Tibial artery (tissue), 4 donors: ENCODE measurements around the gene FXYD1.
"Not testable (repeated sequence)": the region's sequence is repeated elsewhere in the genome, so short reads cannot be mapped to it uniquely, and the experiment has no call there.

Source experiments
- DNase-seq, 2 donors: peaks; one replicate each; pipeline ENCODE4 v3.0.0-alpha.2; 2019
- H3K27ac ChIP-seq, 2 donors: fragments of 200-600 bp; sonication (generic) in 1 of 2; 1 replicate in 1 of 2; 2 replicates in 1 of 2; pipeline ENCODE4 v1.5.1; 2018 to 2019; ENCODE audit warnings: mild to moderate bottlenecking in 1 of 2
- H3K27me3 ChIP-seq, 2 donors: fragments of 200-600 bp; sonication (generic) in 1 of 2; one replicate each; pipeline versions ENCODE4 v1.5.1 to v1.6.0; 2016 to 2019
- H3K36me3 ChIP-seq, 3 donors: fragments of 200-600 bp; sonication (generic) in 2 of 3; one replicate each; pipeline ENCODE4 v1.5.1; 2016 to 2019; ENCODE audit warnings: mild to moderate bottlenecking in 2 of 3
- H3K4me1 ChIP-seq, 4 donors: fragments of 200-600 bp; sonication (generic) in 2 of 4; 1 replicate in 3 of 4; 2 replicates in 1 of 4; pipeline ENCODE4 v1.5.1; 2016 to 2019
- H3K4me3 ChIP-seq, 2 donors: fragments of 200-600 bp; sonication (generic) in 1 of 2; 1 replicate in 1 of 2; 2 replicates in 1 of 2; pipeline ENCODE4 v1.5.1; 2018 to 2019; ENCODE audit warnings: mild to moderate bottlenecking in 2 of 2
- H3K9me3 ChIP-seq, 3 donors: fragments of 200-600 bp; sonication (generic) in 1 of 3; one replicate each; pipeline ENCODE4 v1.5.1; 2016 to 2019
- CTCF ChIP-seq, 2 experiments: fragments of 200-600 bp in 1 of 2; fragments of 450-650 bp in 1 of 2; IDR thresholded peaks; one replicate each; pipeline ENCODE4 v1.5.1; 2017 to 2019; ENCODE audit warnings: antibody characterized with exemption in 2 of 2, mild to moderate bottlenecking in 1 of 2, moderate library complexity in 1 of 2
- intact Hi-C: fragments of 100-400 bp; cut with DNase I; formaldehyde crosslinking; loops from one replicate; pipeline ENCODE4 v1.15.0; 2023; ENCODE audit warnings: low total_unique reads

The FXYD1 gene

DNA sequence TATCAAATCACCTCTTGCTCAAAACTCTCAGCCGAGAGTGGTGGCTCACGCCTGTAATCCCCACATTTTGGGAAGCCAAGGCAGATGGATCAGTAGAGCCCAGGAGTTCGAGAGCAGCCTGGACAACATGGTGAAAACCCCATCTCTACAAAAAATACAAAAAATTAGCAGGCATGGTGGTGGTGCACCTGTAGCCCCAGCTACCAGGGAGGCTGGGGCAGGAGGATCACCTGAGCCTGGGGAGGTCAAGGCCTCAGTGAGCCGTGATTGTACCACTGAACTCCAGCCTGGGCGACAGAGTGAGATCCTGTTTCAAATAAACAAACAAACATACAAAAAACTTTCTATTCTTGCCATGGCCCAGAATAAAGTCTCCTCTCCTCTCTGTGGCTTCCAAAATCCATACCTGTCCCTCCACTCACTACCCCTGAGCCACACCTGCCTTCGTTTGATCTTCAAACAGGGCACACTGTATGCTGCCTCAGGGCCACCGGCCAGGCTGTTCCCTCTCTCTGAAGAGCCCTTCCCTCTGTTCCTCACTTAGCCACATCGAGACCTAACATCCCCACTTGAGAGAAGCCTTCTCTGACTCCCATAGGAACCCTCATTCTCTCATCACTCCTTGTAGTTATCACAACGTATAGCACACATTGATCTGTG, 10.1 kb upstream of the FXYD1 start:
- Histone ChIP-seq H3K27me3 (no peaks in the 10 kb centered on the region), H3K4me1 (peaks cover under 1 to 35% (median 22%) of the 10 kb centered on the region in 4 donors), H3K36me3 (no peaks in the 10 kb centered on the region), H3K9me3 (no peaks in the 10 kb centered on the region), H3K27ac (no peak overlapping the region), H3K4me3 (no peak overlapping the region)
- intact Hi-C loops: loop anchor here (10.0 kb wide), 1 partner anchor 586 kb away; the partner anchor contains the start of gene KMT2B
- TF ChIP-seq CTCF (IDR thresholded peaks at IDR 0.05): no peak
- DNase-seq: no peak

GRCh38 chr19:35129724-35130274, 8.8 kb upstream of the FXYD1 start:
- DNase-seq, H3K27me3 ChIP-seq, H3K27ac ChIP-seq, H3K4me3 ChIP-seq, H3K36me3 ChIP-seq, H3K9me3 ChIP-seq: not testable (repeated sequence)
- intact Hi-C loops: loop anchor here (10.0 kb wide), 1 partner anchor 585 kb away; the partner anchor contains the start of gene KMT2B
- peaks cover 0 to 35% (median 22%) of the 10 kb centered on the region in 4 donors for H3K4me1 ChIP-seq

DNA sequence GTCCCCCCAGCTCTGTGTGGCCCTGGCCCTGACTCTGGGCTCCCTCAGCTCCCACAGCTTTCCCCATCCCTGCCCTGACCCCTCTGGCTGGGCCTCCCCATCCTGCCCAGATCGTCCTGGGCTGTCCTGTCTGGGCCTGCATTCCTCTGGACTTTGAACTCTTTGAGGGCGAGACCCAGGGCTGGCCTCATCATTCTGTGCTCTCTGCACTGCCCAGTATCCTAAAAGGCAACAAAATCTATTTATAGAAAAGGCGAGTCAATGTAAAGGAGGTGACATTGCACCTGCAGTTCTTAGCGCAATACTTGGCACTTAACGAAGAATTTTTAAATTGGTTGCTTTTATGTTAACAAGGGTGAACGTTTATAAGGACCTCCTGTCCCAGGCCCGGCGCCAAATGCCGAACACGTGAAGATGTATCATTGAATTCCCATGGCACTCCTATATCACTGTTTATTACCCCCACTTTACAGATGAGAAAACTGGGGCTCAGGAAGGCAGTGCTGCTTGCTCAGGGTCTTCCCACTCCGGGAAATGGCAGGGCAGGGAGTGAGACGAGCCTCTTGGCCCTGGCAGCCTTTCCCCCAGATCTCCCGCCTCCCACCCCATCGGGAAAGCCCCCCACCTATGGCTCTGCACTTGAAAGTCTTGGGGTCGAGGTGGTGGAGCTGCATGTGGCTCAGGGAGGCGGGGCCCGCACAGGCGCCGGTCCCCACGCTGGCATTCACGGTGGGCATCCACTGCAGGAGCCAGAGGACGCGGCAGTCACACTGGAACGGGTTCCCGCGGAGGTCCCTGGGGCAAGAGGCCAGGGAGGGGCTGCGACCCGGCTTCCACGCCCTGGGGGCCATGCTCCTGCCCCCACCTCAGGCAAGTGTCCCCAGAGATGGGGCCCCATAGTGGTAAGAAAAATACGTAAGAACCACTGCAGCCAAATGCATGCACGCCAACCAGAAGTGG, 7.6 kb upstream of the FXYD1 start:
- H3K36me3 ChIP-seq: no peaks in the 10 kb centered on the region
- no peak overlapping the region for H3K4me3 ChIP-seq
- H3K27ac ChIP-seq: no peak overlapping the region
- H3K9me3 ChIP-seq: no peaks in the 10 kb centered on the region
- no peak for DNase-seq
- TF ChIP-seq CTCF (IDR thresholded peaks at IDR 0.05): no peak
- no peaks in the 10 kb centered on the region for H3K27me3 ChIP-seq
- H3K4me1 ChIP-seq: peaks cover 0 to 33% (median 24%) of the 10 kb centered on the region in 4 donors
- intact Hi-C loops: no loop called here

DNA sequence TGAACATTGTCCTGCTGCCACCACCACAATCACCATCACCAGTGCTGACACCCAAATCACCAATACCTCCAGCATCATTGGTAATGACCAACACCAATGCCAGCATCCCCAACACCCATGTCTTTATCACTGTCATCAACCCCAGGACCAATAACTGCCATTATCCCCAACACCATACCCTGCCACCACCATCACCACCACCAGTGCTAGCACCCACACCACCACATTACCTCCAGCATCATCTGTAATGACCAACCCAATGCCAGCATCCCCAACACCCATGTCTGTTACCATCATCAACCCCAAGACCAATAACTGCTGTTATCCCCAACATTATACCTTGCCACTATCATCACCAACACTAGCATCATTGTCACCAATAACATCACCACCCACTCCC, 6.4 kb upstream of the FXYD1 start:
- Histone ChIP-seq H3K36me3 (no peaks in the 10 kb centered on the region), H3K9me3 (no peaks in the 10 kb centered on the region), H3K27me3 (no peaks in the 10 kb centered on the region), H3K4me1 (peaks cover 0 to 30% (median 20%) of the 10 kb centered on the region in 4 donors), H3K27ac (no peak overlapping the region), H3K4me3 (no peak overlapping the region)
- no peak for TF ChIP-seq CTCF (IDR thresholded peaks at IDR 0.05)
- DNase-seq: no peak
- intact Hi-C loops: no loop called here

- Histone ChIP-seq H3K27ac (peak overlapping the region; percentile 90 to 91), H3K27me3 (no peaks in the 10 kb centered on the region), H3K36me3 (no peaks in the 10 kb centered on the region), H3K4me3 (peak overlapping the region; percentile 44 to 62), H3K4me1 (peaks cover 0 to 45% (median 32%) of the 10 kb centered on the region in 4 donors), H3K9me3 (no peaks in the 10 kb centered on the region)
- no peak for TF ChIP-seq CTCF (IDR thresholded peaks at IDR 0.05)
- no peak for DNase-seq
- intact Hi-C loops: loop anchor here (2.0 kb wide), 1 partner anchor 19 kb away; the partner anchor contains the start of gene FXYD3
Measured at GRCh38 chr19:35133826-35134225, 4.8 kb upstream of the FXYD1 start.
